Osteocyte (in vitro differentiated cells): ENCODE measurements around the gene RASSF1. TPM values are rescaled to one million over a fixed set of nuclear protein-coding genes. Genes with fewer than 3 reads are reported as not detected.

Source experiments
- DNase-seq: peaks from one replicate; pipeline ENCODE4 v3.0.0; 2021; ENCODE audit warnings: mixed read lengths; ENCODE audit not compliant: unreplicated experiment; ENCODE audit errors: extremely low spot score
- H3K27ac Mint-ChIP-seq: one replicate; pipeline ENCODE4 v1.8.0; 2021; ENCODE audit warnings: mild to moderate bottlenecking, mixed read lengths; ENCODE audit not compliant: unreplicated experiment
- H3K27me3 Mint-ChIP-seq: one replicate; pipeline ENCODE4 v1.8.0; 2021; ENCODE audit warnings: mixed read lengths; ENCODE audit not compliant: unreplicated experiment
- H3K36me3 Mint-ChIP-seq: one replicate; pipeline ENCODE4 v1.8.0; 2021; ENCODE audit warnings: mixed read lengths; ENCODE audit not compliant: unreplicated experiment
- H3K4me1 Mint-ChIP-seq: one replicate; pipeline ENCODE4 v1.8.0; 2021; ENCODE audit warnings: mixed read lengths; ENCODE audit not compliant: unreplicated experiment
- H3K4me3 Mint-ChIP-seq: one replicate; pipeline ENCODE4 v1.8.0; 2021; ENCODE audit warnings: mild to moderate bottlenecking, moderate library complexity, mixed read lengths; ENCODE audit not compliant: unreplicated experiment
- H3K9me3 Mint-ChIP-seq: one replicate; pipeline ENCODE4 v1.8.0; 2021; ENCODE audit warnings: mixed read lengths; ENCODE audit not compliant: unreplicated experiment
- total RNA-seq: library from RNA; stranded (reverse); gene quantifications from 2 replicates; pipeline ENCODE4 v1.2.1, GENCODE V29; 2021
- TF ChIP-seq, protein P1 (sequence below): fragments of 200-600 bp; sonication (generic); IDR thresholded peaks from 2 replicates; pipeline ENCODE4 v1.5.0; 2021; ENCODE audit warnings: antibody characterized with exemption, mild to moderate bottlenecking, moderate library complexity

Gene RASSF1
- total RNA-seq, 1 donor from 2014 or later, result 12.8 TPM

DNA sequence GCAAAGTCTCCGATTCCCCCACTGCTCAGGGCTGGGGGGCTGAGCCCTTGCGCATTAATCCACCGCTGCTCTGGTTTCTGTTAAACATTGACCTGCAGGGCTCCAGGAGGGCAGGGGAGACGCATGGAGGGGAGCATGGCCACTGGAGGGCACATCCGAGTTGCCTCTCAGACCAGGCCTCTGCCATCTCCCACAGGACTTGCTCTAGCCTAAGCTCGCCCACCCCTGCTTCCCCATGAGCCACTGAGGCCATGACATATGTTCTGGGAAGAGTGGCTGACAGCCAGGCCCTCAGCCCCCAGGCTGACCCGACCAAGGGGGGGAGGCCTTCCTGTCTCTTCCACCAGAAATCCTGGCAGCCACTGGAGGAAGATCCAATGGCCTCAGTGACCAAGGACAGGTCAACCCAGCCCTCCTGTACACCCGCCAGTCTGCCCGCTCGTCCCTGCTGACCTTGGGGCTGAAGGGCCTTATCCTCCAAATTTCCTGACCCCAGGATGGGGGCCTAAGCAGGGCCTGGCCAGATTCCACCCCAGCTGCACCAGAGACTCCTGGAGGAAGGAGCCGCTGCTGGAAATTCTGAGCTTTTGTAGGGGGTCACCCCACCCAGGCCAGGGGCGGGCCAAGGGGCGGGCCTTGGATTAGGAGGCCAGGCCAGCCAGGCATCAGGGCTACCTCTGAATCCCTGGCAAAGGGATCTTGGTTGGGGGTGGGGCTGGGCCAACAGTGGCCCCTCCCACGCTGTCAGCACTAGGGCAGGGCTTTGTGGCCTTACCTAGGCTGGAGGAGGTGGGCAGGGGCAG is 37.4 kb downstream of the RASSF1 start, which contains the start of gene HYAL1:
Gene HYAL1 (minus strand): TSS at position 562 of the 803 bp plus-strand sequence. CDS start 618 bp downstream, outside the sequence.
- H3K27ac Mint-ChIP-seq, result no peak within 1 kb of the TSS
- H3K4me3 Mint-ChIP-seq, result no peak within 1 kb of the TSS
- no peaks in the 10 kb centered on the region for H3K9me3 Mint-ChIP-seq
- no peaks in the 10 kb centered on the region for H3K27me3 Mint-ChIP-seq
- TF ChIP-seq, protein P1, sequence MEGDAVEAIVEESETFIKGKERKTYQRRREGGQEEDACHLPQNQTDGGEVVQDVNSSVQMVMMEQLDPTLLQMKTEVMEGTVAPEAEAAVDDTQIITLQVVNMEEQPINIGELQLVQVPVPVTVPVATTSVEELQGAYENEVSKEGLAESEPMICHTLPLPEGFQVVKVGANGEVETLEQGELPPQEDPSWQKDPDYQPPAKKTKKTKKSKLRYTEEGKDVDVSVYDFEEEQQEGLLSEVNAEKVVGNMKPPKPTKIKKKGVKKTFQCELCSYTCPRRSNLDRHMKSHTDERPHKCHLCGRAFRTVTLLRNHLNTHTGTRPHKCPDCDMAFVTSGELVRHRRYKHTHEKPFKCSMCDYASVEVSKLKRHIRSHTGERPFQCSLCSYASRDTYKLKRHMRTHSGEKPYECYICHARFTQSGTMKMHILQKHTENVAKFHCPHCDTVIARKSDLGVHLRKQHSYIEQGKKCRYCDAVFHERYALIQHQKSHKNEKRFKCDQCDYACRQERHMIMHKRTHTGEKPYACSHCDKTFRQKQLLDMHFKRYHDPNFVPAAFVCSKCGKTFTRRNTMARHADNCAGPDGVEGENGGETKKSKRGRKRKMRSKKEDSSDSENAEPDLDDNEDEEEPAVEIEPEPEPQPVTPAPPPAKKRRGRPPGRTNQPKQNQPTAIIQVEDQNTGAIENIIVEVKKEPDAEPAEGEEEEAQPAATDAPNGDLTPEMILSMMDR, result no peak
- H3K4me1 Mint-ChIP-seq, result peaks cover 20% of the 10 kb centered on the region
- no peaks in the 10 kb centered on the region for H3K36me3 Mint-ChIP-seq
- DNase-seq, result no peak

DNA sequence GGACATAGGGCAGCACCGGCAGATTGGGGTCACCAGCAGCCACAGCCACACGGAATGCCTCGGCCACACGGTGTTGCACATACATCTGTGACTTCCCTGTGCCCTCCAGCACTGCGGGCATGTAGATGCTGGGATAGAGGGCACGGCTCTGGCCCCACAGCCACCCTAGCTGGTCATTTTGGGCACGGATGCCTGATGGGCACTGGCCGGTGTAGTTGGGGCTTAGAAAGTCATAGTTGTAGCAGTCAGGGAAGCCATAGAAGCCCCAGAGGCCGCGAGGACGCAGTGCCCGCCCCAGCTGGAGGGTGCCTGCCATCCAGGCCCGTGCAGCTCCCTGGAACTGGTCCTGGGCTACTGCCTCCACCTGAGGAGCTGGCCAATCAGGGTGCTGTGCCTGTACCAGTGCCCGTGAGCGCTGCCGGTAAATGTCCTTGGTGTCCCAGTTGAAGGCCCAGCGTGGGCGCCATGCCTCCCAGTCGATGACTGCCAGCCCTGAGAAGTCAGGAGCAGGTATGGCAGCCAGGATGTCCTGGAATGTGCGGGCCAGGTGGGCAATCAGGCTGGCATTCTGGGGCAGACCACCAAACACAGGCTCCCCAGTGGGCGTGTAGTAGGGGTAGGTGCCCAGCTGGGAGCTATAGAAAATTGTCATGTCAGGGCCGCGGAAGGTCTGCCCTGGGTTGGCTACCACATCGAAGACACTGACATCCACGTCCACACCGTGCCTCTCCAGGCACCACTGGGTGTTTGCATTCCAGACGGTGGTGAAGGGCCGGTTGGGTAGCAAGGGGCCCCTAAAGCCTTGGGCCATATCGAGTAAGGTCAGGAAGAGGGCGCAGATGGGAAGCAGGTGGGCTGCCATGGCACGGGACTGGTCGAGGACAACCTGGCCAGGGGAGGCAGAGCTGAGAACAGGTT is 38.3 kb downstream of the RASSF1 start:
- H3K27me3 Mint-ChIP-seq, result no peaks in the 10 kb centered on the region
- peaks cover 22% of the 10 kb centered on the region for H3K4me1 Mint-ChIP-seq
- DNase-seq, result no peak
- H3K27ac Mint-ChIP-seq, result no peak overlapping the region
- H3K9me3 Mint-ChIP-seq, result no peaks in the 10 kb centered on the region
- TF ChIP-seq, protein P1, result no peak
- H3K4me3 Mint-ChIP-seq, result no peak overlapping the region
- H3K36me3 Mint-ChIP-seq, result no peaks in the 10 kb centered on the region

DNA sequence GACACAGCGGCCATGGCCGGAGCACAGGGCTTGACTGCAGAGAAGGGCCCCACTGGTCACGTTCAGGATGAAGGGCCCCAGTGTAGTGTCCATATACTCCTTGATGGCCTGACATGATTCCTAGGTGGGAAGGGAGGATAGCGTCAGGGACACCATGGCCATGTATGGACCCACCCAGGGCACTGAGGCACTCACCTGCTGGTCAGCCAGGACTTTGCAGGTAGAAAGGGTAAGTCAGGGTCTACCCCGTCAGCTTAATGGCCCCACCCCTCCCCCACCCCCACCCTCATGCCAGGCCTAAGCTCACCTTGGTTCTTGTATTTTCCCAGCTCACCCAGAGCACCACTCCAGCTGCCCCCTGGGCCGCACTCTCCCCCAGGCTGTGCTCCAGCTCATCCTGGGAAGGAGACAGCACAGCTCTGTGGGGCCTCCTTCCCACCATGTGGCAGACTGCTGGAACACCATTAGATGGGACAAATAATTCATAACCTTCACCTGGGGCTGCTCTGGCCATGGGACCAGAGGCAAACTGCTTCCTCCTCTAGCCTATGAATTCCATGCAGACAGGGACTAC is 39.9 kb downstream of the RASSF1 start:
- no peaks in the 10 kb centered on the region for H3K9me3 Mint-ChIP-seq
- peak overlapping the region; percentile 98 for H3K27ac Mint-ChIP-seq
- no peaks in the 10 kb centered on the region for H3K36me3 Mint-ChIP-seq
- H3K27me3 Mint-ChIP-seq, result no peaks in the 10 kb centered on the region
- TF ChIP-seq, protein P1, result no peak
- H3K4me1 Mint-ChIP-seq, result peaks cover 22% of the 10 kb centered on the region
- peak overlapping the region; percentile 97 for H3K4me3 Mint-ChIP-seq
- DNase-seq, result no peak

DNA sequence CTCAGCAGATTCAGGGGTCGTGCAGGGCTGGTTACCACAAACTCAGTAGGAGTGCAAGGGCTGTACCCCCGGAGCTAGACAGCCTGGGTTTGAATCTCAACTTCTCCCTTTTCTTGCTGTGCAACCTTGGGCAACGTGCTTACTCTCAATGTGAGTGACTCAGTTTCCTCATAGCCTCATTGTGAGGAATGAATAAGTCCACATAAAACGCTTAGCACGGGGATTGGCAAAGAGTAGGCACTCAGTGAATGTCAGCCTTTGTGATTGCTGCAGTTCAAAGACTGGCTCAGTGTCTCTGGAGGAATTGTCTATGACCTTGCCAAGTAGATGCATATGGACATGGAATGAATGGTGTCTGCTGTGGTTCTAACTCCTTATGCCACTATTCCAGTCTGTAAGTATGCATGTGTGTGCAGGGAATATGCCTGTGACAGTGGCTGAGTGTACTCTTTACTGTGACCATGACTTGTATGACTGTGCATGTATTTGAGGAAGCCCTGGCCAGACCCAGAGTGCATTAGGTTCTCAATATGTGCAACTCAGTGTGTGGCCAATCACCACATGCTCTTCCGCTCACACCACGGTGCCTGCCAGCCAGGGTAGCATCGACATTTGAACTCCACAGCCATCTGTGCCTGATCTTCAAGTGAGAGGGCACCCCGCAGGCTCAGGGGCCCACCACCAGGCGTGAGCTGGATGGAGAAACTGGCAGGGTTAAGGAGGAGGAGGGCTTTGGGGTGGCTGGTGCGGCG is 40.5 kb downstream of the RASSF1 start:
- H3K9me3 Mint-ChIP-seq, result no peaks in the 10 kb centered on the region
- no peaks in the 10 kb centered on the region for H3K27me3 Mint-ChIP-seq
- H3K4me1 Mint-ChIP-seq, result peaks cover 22% of the 10 kb centered on the region
- TF ChIP-seq, protein P1, result no peak
- DNase-seq, result no peak
- H3K27ac Mint-ChIP-seq, result peak overlapping the region; percentile 98
- H3K36me3 Mint-ChIP-seq, result no peaks in the 10 kb centered on the region
- H3K4me3 Mint-ChIP-seq, result peak overlapping the region; percentile 97
